Esophagus (tissue), 2 donors: ENCODE results near the gene UNC93B1. TPM values are rescaled to one million over a fixed set of nuclear protein-coding genes. Genes with fewer than 3 reads are reported as not detected.
"Not testable (repeated sequence)": the region's sequence is repeated elsewhere in the genome, so short reads cannot be mapped to it uniquely, and the experiment has no call there.

Experiments used
- H3K27ac ChIP-seq, 2 donors: one replicate each; pipeline ENCODE4 v1.5.1; 2013; ENCODE audit warnings: low read depth in 2 of 2, mild to moderate bottlenecking in 2 of 2, inconsistent platforms in 1 of 2, low read length in 1 of 2, moderate library complexity in 1 of 2
- H3K27me3 ChIP-seq, 2 donors: one replicate each; pipeline ENCODE4 v1.6.1; 2013; ENCODE audit warnings: low read length in 2 of 2, control low read depth in 1 of 2, mild to moderate bottlenecking in 1 of 2; ENCODE audit not compliant: insufficient read depth in 2 of 2, control insufficient read depth in 1 of 2
- H3K36me3 ChIP-seq, 2 donors: one replicate each; pipeline ENCODE4 v1.6.1; 2013; ENCODE audit warnings: low read length in 1 of 2; ENCODE audit not compliant: control insufficient read depth in 2 of 2, insufficient read depth in 2 of 2
- H3K4me1 ChIP-seq, 2 donors: one replicate each; pipeline ENCODE4 v1.6.1; 2013; ENCODE audit warnings: low read length in 1 of 2; ENCODE audit not compliant: control insufficient read depth in 2 of 2, insufficient read depth in 2 of 2
- H3K4me3 ChIP-seq, 2 donors: one replicate each; pipeline ENCODE4 v1.5.1; 2013; ENCODE audit warnings: low read length in 2 of 2, mild to moderate bottlenecking in 2 of 2, low read depth in 1 of 2, moderate library complexity in 1 of 2
- H3K9me3 ChIP-seq, 2 donors: one replicate each; pipeline ENCODE4 v1.6.1; 2013; ENCODE audit warnings: mild to moderate bottlenecking in 2 of 2, low read depth in 1 of 2, low read length in 1 of 2, moderate library complexity in 1 of 2; ENCODE audit not compliant: control insufficient read depth in 2 of 2, insufficient read depth in 1 of 2
- WGBS, 2 donors: extraction: QIAGEN DNeasy Blood & Tissue Kit; methylation state at CpG; one replicate each; pipeline ENCODE4 v1.1.7; 2013; 5-methylcytosine and 5-hydroxymethylcytosine counted together
- polyA plus RNA-seq, 2 donors: library from polyadenylated mRNA; stranded (reverse); fragments of 200-250 nt; gene quantifications; one replicate each; pipeline ENCODE4 v1.2.3, GENCODE V29; 2013
- donor health status: healthy with polysubstance abuse.
- donor health status: Bipolar disorder and iron deficiency.

The UNC93B1 gene
- polyA plus RNA-seq, 2 donors = 20.5 to 24.4 TPM

- not testable (repeated sequence) for H3K27me3 ChIP-seq, H3K4me1 ChIP-seq, H3K4me3 ChIP-seq, H3K9me3 ChIP-seq, H3K36me3 ChIP-seq, H3K27ac ChIP-seq
- 32 to 40% methylated on average over 33 to 70 of the region's 70 CpGs for WGBS, 2 donors
Observed at GRCh38 chr11:67991347-67992121, 12.4 kb downstream of the UNC93B1 start.

DNA sequence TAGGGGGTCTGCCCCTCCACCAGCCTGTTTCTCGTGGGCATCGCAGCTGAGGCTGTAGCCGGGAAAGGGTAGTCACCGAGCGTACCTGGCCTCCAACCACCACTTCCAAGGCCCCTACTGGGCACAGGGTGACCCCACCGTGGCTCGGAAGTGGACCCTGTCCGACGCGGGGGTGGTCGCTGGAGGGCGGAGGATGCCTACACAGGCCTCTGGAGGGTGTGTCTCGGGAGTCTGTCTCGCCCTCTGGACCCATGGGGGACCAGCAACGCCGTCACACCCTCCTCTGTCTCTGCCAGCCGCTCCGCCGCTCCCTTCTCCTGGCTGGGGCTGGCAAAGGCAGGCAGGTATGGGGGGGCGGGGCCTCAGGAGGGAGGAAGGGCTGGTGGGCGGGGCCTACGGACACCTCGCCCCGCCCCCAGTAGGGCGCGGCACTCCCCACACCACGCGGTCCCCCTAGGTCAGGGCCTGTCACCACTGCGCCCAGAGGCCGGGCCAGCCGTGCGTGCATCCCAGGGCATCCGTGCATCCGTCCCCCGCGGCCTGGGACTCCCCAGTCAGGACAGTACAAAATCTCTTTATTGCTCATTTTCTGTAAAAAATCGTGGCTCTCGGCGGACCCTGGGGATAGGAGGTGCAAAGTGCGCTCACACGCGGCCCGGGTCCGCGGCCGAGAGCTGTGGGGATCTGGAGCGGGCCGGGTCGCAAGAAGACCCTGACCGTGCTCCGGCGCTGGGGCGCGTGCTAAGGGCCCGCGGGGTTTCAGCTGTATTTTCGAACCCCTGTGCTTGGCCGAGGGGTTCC is 13.2 kb downstream of the UNC93B1 start:
- not testable (repeated sequence) for H3K36me3 ChIP-seq, H3K27ac ChIP-seq, H3K27me3 ChIP-seq, H3K9me3 ChIP-seq, H3K4me1 ChIP-seq, H3K4me3 ChIP-seq
- WGBS, 2 donors = 20 to 25% methylated on average over 40 to 49 of the region's 58 CpGs

GRCh38 chr11:67985302-67985701 is 18.6 kb downstream of the UNC93B1 start:
- not testable (repeated sequence) for H3K36me3 ChIP-seq, H3K4me1 ChIP-seq, H3K4me3 ChIP-seq, H3K27me3 ChIP-seq, H3K9me3 ChIP-seq, H3K27ac ChIP-seq
- 80 to 85% methylated on average over 6 of the region's 6 CpGs for WGBS, 2 donors

GRCh38 chr11:67983951-67984350 is 19.9 kb downstream of the UNC93B1 start:
- no peaks in the 10 kb centered on the region for H3K4me1 ChIP-seq
- H3K27ac ChIP-seq = no peak overlapping the region
- H3K4me3 ChIP-seq = no peak overlapping the region
- H3K9me3 ChIP-seq = no peaks in the 10 kb centered on the region
- 79 to 86% methylated on average over 29 of the region's 29 CpGs for WGBS, 2 donors
- no peaks in the 10 kb centered on the region for H3K27me3 ChIP-seq
- H3K36me3 ChIP-seq = no peaks in the 10 kb centered on the region

DNA sequence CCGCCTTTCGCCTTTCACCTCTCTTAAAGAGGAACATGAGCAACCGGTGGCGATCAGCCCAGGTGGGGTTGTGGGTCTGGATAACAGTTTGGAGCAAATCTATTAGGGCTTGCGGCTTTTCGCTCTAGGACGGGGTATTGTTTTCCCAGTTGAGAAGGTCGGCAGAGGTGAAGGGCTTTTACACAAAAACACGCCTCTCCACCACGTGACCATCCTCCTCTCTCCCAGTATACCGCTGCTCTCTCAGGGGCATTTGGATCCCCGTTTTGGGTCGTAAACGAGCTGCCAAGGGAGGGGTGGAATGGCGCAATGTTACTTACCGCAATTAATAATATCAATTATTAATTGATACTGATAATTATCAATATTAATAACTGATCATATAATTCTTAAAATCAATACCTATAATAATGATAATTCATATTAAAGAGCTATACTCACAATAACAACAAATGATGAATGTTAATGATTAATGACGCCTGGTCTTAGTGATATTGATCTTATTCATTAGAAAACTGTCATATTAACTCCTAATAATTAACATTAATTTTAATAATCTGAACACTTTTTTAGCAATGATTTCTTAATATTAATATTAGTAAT is 21.5 kb downstream of the UNC93B1 start:
- H3K36me3 ChIP-seq, H3K4me1 ChIP-seq, H3K27me3 ChIP-seq, H3K4me3 ChIP-seq, H3K9me3 ChIP-seq, H3K27ac ChIP-seq: not testable (repeated sequence)
- WGBS, 2 donors = 77 to 82% methylated on average over 17 of the region's 17 CpGs

DNA sequence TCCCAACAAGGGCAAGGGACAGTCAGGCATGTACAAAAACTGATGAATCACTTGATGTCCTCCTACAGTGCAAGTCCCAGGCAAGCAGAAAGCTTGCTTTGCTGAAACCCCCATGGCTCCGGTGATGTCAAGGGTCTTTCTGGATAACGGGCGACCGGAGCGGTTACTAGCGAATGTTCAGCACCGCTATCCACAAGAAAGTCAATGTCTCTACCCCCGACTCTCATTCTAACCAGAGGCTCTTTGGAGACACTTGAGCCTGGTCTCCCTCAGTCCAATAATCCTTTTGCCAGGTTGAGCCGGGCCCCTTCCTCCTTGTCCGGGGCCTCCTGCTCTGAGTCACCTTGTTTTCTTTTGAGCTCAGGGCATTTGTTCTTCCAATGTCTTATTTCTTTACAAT is 22.7 kb downstream of the UNC93B1 start:
- not testable (repeated sequence) for H3K36me3 ChIP-seq, H3K4me3 ChIP-seq
- WGBS, 2 donors = 84 to 88% methylated on average over 10 of the region's 10 CpGs

GRCh38 chr11:67978766-67979418 is 25.0 kb downstream of the UNC93B1 start:
- H3K4me1 ChIP-seq, H3K27ac ChIP-seq, H3K4me3 ChIP-seq, H3K36me3 ChIP-seq, H3K9me3 ChIP-seq, H3K27me3 ChIP-seq: not testable (repeated sequence)
- 38 to 47% methylated on average over 17 of the region's 17 CpGs for WGBS, 2 donors

More for the DNA sequence above, 22.7 kb downstream of the UNC93B1 start:
- H3K9me3 ChIP-seq, H3K4me1 ChIP-seq, H3K27me3 ChIP-seq, H3K27ac ChIP-seq: not testable (repeated sequence)

DNA sequence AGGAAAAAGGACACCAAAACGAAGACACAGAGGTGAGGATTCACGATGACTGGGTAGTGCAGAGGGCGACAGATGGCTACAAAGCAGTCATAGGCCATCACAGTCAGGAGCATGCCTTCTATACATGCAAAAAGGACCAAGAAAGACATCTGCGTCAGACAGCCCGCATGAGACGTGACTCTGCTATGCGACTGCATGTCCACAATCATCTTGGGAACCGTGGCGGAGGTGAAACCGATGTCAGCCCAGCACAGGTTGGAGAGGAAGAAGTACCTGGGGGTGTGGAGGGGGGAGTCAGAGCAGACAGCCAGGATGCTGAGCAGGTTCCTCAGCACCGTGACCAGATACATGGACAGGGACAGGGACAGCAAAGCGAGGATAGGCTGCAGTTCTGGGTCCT is 29.2 kb downstream of the UNC93B1 start:
- not testable (repeated sequence) for H3K9me3 ChIP-seq, H3K4me3 ChIP-seq, H3K4me1 ChIP-seq, H3K27ac ChIP-seq, H3K36me3 ChIP-seq, H3K27me3 ChIP-seq
- WGBS, 2 donors = 84 to 87% methylated on average over 12 of the region's 12 CpGs

GRCh38 chr11:67965830-67966348 is 38.0 kb downstream of the UNC93B1 start:
- not testable (repeated sequence) for H3K4me1 ChIP-seq, H3K27me3 ChIP-seq, H3K9me3 ChIP-seq, H3K4me3 ChIP-seq, H3K36me3 ChIP-seq, H3K27ac ChIP-seq
- 94 to 95% methylated on average over 19 of the region's 19 CpGs for WGBS, 2 donors
